Fibroblast of skin of right quadriceps (primary cell): ENCODE results near the gene NECAB3.

Experiments used
- DNase-seq: peaks from one replicate; pipeline ENCODE4 v3.0.0-alpha.2; 2013

The NECAB3 gene

GRCh38 chr20:33696448-33696847 lies 22.2 kb upstream of the NECAB3 start:
- DNase-seq: no peak

DNA sequence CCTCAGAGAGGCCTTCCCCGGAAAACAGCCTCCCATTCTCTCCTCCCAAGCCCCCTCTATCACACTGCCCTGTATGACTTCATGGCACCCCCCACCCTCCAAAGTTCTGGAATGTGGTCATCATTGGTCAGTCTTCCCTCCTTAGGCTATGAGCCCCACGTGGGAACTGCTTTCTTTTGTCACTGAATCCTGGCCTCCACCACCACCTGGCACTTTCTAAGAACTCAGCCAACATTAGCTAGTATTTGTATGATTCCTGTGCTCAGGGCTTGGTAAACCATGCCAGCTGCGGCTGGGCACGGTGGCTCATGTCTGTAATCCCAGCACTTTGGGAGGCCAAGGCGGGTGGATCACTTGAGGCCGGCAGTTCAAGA lies 20.4 kb upstream of the NECAB3 start:
- no peak for DNase-seq

DNA sequence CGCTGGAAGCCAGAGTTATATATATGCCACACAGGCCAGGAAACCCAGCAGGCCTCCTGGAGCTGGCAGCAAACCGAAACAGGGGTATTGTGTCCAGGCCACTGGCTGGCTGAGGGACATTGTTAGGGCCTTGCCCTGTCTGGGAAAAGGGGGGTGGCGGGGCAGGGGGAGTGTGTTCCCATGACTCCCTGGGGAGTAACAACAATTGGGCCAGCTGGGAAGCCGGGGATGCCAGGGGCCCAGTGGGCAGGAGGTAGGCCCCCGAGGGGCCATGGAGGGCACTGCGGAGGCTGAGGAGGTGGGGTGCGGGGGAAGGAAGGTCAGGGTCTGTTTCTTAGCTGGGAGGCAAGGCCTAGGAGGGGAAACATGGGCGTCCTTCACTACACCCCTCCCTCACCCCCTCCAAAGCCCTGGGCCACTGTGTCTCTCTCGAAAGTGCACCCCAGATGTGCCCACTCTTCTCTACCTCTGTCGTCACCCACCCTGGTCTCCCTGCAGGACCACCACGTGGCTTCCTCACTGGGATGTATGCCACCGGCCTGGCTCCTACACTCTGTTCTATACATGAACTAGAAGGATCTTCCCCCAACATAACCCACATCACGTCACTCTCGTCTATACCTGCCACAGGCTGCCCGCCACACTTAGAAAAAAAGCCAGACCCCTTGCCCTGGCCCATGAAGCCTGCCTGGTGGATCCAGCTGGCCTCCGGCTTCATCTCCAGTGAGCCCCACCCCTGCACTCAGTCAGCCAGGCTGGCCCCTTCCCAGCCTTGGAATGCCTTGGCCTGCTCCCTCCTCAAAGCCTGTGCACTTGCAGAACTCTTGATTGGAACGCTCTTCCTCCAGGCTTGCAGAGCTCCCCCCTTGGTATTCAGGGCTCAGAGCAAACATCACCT lies 19.8 kb upstream of the NECAB3 start:
- no peak for DNase-seq

- DNase-seq: no peak
Observed at GRCh38 chr20:33693289-33693688, 19.1 kb upstream of the NECAB3 start.

GRCh38 chr20:33689973-33690372 lies 15.7 kb upstream of the NECAB3 start:
- DNase-seq: peak; percentile 48

DNA sequence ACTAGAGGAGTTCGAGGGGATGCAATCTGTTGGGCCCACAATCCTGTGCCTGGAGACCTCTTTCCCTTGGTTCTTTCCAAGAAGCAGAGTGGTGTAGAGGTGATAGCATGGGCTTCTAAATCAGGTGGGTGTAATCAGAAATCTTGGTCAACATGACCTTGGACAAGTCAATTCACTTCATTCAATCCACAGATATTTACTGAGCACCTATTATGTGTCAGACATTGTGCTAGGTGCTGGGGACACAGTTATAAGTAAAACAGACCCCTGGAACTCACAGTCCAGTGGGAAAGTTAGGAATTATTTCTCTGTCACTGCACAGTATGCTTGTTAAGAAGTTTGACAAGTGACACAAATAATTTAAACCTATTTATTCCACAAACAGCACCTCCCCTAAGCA lies 15.3 kb upstream of the NECAB3 start:
- DNase-seq: no peak

DNA sequence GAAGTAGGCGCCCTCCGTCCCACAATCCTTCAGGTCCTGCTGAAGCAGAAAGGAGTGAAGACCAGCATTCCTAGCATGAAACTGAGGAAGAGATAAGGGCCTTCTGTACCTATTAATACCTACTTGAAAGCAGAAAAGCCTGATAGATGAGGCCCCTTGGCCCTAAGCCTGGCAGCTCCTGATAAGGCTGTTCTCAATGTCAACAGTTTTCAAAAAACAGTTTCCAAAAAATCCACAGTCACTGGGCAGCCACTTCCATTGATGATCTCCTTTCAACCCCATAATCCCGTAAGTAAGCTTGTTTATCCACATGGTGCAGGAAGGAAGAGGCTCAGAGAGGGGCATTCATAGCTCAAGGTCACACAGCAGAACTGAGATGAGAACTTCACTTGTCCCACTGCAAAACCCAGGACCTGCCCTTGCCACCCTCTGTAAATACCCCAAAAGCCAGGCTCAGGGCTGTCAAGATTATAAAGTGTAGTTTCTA lies 14.8 kb upstream of the NECAB3 start:
- DNase-seq: no peak

- DNase-seq: no peak
Observed at GRCh38 chr20:33687993-33688937, 14.0 kb upstream of the NECAB3 start.

- DNase-seq: no peak
Observed at GRCh38 chr20:33687370-33687915, 13.2 kb upstream of the NECAB3 start.

DNA sequence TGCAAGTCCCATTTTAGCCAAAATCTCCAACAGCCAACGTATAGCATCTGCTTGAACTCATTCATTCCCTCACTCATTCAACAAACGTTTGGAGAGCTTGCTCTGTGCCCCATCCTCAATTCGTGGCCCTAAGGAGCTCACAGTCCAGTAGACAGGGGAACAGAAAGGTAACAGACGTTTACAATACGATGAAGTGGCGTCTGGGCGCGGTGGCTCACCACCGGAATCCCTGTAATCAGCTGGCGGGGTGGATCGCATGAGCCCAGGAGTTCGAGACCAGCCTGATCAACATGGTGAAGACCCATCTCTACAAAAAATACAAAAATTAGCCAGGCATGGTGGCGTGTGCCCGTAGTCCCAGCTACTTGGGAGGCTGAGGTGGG lies 12.7 kb upstream of the NECAB3 start:
- no peak for DNase-seq

GRCh38 chr20:33686100-33686983 lies 12.1 kb upstream of the NECAB3 start, which contains the start of gene E2F1:
Gene E2F1, minus strand, starts transcription at chr20:33686385. Its CDS starts 121 bp downstream, at chr20:33686264.
- DNase-seq: peak; percentile 94

DNA sequence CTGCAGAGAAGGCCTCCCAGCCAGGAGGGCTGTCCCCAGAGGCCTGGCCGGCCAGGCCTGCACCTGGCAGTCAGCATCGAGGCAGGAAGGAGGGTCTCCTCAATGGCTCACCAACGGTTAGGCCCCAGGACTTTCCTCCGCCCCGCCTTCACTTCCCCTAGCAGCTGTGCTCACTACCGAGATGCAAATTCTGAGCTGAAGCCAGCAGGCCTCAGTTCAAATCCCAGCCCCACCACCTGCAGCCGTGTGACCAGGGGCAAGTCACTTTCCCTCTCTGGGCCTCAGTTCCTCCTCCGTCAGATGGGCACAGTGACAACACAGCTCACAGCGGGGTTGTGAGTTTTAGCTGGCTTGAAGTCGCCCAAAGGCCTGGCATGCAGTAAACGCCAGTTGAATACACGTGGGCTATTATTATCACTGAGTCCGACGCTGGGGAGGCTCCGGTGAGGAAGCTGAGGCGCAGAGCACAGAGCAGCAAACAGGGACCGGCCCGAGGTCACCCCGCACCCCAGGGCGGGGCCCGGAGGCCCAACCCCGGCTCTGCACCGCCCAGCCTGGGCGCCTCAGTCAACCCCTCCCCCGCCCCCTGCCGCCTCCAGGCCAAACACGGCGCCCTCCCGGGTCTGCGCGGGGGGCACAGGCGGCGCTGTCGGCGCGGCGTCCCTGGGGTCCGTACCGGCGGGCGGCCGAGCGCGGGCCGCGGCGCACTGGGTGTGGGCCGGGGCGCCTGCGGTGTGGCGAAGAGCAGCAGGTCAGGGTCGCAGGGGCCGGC lies 11.3 kb upstream of the NECAB3 start:
- no peak for DNase-seq

DNA sequence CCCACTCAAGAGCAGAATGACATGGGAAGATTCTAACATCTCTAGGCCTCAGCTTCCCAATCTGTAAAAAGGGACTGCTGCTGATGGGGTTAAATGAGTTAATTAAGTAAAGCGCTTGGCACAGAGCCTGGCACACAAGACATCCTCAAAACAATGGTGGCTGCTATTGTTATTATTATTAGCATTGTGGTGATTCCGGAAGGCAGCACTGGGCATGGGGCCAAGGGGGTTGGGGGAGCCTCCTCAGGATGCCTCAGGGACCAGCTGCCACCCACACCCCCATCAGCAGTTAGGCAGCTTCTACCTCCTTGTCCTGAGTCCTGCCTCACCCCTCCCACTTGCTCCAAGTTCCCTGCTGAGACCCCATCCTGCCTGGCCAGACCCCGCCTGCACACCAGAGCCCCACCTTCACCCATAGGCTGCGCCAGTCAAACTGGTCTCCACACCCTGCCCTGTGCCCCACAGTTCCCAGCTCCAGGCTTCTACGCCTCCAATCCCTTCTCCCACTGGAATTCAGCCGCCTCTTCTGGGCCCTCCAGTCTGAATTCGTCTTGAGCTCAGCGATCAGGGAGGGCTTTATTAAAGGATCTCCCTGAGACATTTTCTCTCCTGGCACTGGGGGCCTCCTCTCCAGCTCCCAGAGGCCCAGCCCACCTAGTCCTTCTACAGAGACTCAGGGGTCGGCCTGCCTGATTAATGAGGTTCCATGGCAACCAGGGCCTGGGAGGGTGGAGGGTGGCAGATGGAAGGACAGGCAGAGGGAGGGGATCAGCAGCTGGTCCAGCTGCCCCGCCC lies 10.5 kb upstream of the NECAB3 start:
- DNase-seq: no peak

- DNase-seq: no peak
Observed at GRCh38 chr20:33681728-33682353, 7.6 kb upstream of the NECAB3 start.

- DNase-seq: no peak
Observed at GRCh38 chr20:33681288-33681687, 7.1 kb upstream of the NECAB3 start.

DNA sequence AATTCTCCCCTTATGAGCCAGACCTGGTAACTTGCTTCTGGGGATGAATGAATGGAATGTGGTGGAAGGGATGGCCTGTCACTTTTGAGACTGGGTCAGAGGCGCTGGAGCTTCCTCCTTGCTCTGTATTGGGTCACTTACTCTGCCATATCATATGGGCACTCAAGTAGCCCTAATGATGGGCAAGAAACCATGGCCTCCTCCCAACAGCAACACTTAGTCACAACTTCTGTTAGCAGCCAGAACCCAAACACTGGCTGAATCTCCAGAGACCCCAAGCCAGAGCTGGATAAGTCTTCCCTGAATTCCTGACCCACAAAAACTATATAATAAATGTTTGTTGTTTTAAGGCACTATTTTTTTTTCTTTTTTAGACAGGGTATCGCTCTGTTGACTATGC lies 6.5 kb upstream of the NECAB3 start:
- DNase-seq: peak; percentile 34

DNA sequence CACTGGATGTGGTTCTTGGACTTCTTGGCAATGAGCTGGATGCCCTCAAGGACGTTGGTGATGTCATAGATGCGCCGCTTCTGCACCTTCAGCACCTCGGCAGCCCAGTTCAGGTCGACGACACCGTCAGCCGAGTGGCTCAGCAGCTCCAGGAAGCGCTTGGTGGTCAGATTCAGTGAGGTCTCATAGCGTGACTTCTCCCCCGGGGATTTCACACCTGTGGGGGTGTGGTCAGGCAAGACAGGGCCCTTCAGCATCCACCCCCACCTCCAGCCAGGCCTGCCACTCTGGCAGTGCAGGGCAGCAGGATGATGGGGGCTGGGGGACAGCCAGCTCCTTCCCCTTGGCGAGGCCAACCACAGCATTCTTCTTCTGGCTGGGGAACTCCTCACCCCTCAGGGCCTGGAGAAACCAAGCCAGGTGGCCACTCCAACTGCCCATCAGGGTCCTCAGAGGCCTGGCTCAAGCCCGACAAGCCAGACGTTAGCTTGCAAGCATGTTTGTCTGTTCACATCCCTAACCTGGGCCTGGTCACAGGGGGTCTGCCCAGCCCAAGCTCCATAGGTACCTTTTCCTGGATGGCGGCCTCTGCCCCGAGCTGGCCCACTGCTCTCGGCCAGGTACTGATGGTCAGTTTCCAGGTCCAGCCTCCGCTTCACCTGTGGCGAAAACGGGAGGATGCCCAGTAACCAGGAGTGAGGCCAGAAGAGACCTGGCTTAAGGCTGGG lies 5.7 kb upstream of the NECAB3 start:
- DNase-seq: no peak

GRCh38 chr20:33677991-33678702 lies 3.9 kb upstream of the NECAB3 start:
- DNase-seq: no peak
